ENCODE measurements around the gene FAM234B.
A peak's percentile ranks its signal among the peaks of the same experiment; 100 is the strongest.
"Not testable (repeated sequence)": the region's sequence is repeated elsewhere in the genome, so short reads cannot be mapped to it uniquely, and the experiment has no call there.

The FAM234B gene

DNA sequence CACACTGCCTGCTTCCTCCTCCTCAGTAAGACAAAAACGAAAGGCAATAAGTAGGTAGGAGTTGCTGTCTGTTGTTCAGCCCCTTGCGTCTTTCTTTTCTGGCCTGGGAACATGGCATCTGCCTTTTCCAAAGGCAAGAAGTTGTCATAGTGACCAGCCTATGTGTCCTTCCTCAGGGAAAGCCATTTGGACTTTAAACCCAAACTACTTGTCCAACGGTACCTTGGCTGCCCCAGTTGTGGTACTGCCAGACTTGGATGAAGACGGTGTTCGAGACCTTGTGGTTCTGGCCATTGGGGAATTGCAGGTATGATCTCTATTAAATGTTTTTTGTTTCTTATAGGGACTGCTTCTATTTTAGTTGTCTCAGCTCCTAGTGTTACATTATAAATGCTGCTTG is 18.5 kb downstream of the FAM234B start:
- no peak for DNase-seq

DNA sequence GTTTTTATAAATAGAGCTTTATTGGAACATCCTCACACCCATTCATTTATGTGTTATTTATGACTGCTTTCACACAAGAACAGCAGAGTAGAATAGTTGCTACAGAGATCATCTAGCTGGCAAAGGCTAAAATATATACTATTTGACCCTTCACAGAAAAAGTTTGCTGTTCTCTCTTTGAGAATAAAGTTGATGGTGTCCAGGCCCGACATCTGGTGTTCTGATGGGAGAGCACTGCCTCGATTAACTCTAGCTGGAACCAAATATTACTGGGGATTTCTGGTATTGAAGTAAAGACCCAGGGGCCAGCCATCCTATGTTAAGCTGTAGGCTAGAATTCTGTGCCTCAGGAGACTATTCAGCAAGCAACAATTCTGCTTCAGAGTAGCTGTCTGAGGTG is 21.8 kb downstream of the FAM234B start:
- no peak for DNase-seq

DNA sequence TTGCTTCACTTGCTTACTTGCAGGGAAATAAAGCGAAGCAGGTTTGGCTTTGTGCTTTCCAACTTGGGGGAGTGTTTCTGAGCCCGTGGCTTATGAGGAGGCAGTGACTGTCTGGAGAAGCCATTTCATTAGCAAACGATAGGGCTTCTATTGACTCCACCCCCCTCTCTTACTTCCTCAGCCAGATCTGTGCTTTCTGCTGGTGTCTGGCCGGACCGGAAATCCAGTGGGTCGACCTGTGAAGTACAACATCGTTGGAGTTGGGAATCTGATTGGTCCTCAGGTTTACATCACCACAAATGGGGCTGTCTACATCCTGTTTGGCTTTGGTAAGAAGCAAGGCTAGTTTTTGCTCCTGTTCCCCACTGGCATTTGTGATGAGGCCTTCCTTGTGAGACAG is 22.3 kb downstream of the FAM234B start:
- no peak for DNase-seq

DNA sequence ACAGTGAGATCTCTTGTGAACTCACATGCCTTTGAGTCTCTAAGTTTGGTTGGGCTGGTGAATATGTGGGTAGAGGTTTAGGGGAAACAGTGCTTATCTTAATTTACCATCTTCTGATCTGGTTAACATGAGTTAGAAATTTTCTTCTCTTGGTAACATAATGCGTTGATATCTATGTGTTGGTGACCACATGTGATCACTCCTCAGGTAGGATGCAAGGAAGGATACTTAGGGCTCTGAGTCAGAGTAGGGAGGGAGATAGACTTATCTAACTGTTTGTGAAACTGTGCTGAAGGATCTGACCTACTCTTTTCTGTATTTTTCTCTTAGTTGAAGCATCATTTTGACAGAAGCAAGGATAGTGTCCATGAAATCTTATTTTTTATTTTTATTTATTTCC is 23.1 kb downstream of the FAM234B start:
- no peak for DNase-seq

DNA sequence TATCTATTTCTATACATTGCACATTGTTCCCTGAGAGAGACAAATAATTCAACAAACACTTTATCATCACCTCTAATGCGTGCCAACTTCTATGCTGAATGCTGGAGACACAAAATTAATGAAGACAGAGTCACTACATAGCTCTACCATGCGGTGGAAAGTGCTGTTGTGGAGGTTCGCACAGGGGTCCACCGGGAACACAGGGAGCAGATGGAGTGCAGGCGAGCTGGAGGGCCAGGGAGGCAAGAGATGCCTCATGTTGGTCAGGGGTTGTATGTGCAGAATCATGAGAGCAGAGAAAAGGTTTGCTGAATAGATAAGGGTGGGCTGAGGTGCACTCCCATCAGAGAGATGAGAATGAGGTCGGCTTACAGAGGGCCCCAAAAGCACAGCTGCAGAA is 25.2 kb downstream of the FAM234B start:
- no peak for DNase-seq

DNA sequence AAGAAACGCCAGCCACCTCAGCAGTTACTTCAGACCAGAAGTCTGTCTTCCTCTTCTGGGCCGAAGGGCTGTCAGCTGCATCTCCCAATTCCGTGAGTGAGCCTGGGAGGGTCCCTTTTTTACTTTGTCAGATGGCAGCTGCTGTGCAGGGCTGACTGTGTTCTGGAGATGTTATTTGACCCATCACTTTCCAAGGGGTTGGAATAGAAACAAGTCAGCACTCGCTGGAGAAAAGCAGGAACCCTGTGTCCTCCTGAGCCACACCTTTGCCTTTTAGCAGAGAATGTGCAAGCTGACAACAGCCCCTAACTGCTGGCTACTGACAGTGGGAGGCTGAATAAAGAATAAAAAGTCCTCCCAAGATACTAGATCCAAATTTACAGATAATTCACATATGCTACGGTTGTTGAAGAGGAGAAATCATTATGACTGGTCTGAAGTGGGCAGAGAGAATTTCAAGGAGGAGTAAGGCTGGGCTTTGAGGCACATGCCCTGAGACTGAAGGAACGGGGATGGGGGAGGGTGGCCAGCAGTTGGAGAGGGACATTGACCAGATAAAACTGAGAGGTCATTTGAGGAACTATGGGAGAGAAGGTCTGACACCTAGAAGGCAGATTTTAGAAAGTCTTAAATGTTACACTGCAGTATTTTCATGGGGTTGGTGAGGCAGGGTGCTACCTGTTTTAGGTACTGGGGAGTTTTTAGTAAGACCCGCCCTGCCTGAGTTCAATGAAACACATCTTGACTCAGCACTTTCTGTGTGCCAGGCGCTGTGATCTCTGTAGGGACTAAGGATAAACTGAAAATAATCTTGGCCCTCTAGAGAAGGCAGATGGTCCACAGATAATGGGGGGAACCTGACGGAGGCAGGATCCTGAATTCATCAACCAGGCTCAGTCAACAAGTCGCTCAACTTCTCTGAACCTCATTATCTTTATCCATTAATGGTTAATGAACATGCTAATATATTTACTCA is 27.4 kb downstream of the FAM234B start:
- no peak for DNase-seq

DNA sequence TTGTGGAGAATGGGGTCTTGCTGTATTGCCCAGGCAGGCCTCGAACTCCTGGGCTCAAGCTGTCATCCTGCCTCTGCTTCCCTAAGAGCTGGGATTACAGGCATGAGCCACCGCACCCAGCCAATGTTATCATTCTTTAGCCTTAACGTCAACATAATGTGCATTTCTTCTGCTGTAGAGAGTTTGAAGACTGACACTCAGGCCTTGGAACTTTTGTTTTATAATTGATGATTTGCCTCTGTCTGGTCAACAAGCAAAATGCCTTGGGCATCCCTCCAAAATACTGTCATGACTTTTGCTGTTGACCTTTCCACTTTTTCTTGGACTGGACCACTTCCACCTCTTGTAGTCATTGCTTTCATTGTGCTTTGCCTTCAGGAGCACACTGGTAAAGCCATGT is 29.0 kb downstream of the FAM234B start:
- no peak for DNase-seq

DNA sequence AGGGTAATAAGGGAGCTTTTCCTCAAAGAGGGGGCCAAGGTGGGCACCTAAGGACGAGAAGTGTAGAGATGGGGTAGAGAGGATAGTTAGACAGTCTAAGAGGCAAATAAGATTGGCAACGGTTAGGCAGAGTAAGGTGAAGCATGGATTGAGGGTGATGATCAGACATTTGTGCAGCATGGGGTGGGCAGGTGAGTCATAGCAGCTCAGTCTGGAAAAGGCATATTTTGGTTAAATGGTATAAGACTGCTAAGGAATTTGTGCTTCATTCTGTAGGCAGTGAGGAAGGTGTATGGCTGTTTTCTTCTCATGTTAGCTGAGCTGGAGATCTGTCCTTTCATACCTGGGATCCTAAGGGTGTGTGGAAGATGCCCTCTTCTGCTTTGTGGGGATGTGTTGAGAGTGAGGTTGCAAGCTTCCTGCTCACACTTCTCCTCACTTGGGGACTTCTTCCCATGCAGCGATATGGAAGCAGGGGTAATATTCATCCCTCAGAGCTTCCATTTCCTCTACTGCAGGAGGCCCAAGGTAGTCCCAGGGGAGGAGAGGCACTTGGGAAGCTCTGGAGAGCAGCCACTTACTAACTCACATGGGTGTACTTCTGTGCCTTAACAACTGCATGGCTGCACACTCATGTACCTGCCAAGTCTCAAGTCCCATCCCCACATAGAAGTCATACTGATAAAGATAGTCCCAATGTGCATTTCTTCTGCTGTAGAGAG is 30.4 kb downstream of the FAM234B start:
- DNase-seq, result no peak

DNA sequence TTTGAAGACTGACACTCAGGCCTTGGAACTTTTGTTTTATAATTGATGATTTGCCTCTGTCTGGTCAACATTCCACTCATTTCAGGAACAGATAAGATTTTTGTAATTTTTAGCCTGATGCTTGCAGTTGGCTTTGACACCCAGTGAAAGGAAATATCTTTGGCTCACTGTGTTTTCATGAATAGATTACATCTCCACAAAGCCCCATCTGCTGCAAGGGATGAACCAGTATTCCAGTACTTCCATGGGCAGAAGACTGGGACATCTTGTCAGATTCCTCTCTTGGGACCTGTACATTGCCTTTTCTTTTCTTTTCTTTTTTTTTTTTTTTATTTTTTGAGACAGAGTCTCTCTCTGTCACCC is 30.9 kb downstream of the FAM234B start:
- DNase-seq, result no peak

DNA sequence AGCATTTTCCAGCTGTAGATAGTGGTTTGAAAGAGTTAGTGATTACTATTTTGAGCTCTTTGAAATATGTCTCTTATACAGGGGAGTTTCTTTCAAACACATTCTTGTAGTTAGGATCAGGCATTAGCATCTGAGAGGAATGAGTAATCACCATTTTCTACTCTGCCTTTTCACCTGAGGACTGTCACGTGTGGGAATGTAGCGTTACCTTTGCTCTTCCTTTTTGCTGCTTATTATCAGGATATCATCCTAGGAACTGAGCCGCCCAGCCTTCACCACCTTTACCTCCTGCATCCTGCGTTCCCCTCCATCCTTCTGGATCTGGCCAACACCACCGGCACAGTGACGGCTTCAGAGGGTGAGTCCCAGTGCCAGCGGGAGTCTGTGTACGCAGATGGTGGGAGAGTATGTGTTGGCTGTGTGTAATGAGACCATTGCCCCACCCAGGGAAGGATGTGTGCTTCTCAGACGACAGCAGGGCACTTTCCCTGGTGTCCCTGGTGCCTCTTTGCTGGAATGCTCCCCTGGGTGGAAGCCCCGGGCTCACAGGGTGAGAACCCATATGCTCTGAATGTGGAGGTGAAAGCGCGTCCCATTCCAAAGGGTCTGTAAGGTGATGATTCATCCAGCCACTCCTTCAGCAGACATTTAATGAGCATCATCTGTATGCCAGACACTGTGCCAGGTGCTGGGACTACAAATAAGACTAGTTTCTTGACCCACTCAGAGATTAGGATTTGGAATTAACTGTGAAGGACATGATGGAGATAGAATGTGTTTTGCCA is 31.8 kb downstream of the FAM234B start:
- no peak for DNase-seq

DNA sequence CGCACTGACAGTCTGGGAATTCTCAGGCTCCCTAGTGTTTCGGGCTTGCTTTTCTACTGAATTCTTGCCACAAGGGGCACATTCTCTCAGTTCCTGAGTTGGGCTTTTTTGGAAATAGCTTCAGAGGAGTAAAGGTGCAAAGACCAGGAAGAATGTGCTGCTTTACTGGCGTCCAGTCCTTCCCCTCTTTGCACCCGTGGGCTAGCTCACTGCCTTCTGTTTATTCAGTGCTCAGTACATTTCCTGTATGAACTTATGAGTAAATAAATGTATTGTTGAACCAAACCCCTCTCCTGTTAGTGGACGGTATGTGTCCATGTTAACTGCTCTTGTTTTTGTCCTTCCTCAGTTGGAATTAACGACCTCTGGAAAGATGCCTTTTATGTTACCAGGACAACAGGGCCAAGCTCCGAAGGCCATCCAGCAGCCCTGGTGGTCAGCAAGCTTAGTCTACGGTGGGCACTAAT is 35.3 kb downstream of the FAM234B start:
- peak; percentile 27 for DNase-seq

DNA sequence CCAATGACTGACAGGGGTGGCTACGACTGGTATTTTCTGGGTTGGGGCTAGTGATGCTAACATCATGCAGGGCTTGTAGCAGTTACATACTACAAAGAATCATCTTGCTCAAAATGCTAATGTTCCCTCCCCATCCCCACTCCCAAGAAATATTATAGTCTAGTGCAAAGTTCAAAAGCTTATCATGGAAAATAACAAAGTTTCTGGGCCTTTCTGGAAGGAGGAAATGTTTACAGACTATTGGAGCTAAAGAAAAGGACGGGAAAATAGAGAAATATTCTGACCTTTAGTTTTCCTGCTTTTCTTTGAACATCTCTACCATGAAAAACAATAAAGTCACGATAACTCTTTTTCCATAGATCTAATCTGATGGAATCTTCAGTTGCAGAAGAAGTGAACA is 36.1 kb downstream of the FAM234B start:
- DNase-seq, result no peak

DNA sequence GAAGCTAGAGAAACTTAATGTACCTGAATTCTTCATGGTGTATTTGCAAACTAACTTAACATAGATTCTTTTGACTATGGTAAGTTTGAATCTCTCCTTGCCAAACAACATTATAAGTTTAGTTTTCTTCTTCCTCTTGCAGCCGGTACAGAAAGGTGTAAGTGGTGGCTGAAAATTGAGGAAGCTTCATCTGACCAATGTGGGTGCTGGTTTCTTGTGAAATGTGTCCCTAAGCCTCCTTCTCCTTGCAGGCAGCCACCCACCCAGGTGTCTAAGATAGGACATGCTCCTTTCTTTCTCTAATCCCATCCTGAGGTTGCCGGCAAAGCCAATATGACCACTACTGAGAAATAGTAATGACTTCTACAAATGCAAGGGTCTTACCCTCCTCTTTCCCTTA is 38.7 kb downstream of the FAM234B start:
- no peak for DNase-seq

DNA sequence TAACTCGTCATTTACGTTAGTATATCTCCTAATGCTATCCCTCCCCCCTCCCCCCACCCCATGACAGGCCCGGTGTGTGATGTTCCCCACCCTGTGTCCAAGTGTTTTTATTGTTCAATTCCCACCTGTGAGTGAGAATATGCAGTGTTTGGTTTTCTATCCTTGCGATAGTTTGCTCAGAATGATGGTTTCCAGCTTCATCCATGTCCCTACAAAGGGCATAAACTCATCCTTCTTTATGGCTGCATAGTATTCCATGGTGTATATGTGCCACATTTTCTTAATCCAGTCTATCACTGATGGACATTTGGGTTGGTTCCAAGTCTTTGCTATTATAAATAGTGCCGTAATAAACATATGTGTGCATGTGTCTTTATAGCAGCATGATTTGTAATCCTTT is 39.5 kb downstream of the FAM234B start:
- DNase-seq, result not testable (repeated sequence)

DNA sequence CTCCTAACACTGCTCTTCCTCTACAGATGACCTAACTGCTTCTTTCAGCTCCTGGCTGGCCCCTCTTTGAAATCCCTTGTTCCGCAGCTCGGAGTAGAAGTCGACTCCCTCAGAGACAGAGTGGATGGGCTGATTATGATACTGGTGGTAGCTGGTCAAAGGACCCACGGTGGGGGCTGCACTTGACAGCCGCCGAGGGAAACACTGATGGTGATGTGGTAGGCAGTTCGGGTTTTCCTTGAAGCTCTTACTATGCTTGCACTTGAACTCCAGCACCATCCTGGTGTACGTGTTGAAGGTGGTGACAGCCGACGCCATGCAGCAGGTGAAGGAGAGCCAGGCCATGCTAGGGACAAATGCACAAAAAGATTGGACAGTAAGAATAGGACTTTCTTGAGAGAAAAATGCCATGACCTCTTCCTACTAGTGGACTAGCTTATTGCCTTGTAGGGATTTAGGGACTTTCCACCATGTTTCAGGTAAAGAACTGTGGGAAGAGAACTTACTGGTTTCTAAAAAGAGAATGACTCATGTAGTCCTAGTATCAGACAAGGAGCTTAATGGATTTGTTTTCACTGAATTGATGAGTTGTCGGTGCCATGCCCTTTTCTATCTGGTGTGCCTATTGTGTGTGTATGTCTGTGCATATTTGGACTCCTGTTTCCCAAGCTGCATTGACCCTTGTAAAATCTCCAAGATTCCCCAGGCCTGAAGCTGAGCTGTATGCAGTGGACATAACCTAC is 40.9 kb downstream of the FAM234B start:
- no peak for DNase-seq

DNA sequence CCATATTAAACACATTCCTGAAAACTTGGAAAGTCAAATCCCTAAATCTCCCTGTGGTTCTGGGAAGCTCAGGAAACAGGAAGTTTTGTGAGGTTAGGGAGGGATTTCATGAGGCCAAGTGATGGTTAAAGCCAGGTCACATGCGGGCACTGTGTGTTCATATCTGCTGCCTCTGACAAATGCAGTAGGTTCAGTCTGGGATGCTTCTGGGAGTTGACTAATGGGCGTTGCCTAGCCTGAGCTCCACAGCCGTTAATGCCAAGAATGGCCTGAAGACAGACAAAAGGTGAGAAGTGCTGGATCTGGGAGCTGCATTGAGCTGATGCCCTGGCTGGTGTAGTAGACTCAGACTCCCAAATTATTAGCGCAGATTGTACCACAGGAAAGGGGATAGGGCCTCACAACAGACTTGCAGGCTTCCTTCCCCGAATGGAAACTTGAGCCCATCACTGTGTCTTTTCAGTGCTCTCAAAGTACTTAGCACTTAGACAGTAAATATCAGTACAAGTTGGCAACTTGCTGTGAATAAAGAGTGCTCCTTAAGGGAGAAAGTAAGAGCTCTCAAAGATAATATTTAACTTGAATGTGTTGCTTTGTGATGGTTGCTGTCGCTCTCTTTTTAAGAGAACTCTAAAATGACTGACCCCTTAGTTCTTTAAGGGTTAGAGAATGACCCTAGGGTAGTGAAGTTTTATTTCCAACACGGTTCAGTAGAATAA is 41.9 kb downstream of the FAM234B start:
- no peak for DNase-seq

DNA sequence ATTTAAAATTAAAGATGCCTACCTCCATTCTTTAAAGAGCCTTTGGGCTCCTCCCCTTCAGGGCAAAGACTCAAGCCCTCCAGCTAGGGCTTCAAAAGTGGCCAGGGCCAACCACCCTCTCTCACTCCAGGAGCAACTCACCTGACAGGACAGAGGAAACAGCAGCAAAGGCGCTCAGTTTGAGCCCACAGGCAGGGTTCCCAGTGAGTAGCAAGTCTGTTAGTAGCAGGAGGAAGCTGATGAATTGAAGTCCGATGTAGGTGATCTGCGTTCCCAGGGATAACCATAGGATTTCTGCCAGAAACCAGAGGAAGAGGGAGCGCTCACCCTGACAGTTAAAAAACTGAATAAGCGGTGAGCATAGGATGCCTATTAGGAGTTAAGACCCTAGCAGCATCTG is 43.6 kb downstream of the FAM234B start:
- DNase-seq, result no peak

DNA sequence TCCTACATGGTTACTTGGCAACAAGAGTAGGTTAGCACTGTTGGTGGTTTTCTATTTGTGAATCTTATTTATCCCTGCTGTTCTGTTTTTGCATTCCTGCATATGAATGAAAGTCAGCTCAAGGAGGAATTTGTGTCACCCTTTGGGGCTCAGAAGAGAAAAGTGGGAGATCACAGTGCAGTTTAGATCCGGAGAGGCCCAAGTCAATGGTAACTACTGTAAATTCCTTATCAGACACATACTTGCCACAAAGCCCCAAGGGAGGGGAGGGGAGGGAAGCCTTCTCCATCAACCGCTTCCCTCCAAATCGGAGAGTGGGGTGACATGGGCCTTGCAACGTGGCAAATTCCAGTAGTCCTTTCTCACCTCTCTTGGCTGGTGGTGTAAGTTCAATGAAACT is 44.3 kb downstream of the FAM234B start:
- DNase-seq, result no peak

DNA sequence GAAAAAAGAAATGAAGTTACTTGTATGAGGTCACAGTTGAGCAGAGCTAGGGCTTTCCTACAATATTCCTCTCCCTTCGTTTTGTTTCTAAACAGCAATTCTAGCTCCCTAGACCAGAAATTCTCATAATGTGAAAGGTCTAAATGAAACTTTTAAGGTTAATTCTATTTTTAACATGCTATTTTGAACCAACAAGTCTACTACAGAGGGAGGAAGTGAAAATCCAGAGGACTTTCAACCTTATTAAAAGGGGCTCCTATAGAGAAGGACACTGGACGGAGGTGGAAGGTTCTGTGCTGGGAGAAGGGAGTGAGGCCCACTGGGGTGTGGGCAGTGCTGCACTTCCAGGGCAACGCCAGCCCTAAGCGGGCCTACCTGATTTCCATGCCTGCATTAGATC is 45.9 kb downstream of the FAM234B start:
- no peak for DNase-seq

DNA sequence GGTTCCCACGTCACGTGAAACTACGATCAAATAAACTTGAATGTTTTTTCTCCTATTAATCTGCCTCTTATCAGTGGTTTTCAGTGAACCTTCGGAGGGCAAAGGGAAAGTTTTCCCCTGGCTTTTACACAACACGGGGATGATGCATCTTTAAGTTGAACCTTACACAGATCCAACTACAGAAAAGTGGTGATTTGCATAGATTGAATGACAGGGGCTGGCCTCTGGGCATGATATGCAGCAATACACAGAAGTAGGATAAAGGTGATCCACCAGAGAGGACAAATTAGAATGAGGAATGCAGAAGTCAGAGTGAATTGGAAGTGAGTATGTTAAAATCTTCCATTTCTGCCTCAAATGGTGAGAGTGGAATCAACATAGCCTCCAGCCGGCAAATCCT is 47.7 kb downstream of the FAM234B start:
- DNase-seq, result no peak

DNA sequence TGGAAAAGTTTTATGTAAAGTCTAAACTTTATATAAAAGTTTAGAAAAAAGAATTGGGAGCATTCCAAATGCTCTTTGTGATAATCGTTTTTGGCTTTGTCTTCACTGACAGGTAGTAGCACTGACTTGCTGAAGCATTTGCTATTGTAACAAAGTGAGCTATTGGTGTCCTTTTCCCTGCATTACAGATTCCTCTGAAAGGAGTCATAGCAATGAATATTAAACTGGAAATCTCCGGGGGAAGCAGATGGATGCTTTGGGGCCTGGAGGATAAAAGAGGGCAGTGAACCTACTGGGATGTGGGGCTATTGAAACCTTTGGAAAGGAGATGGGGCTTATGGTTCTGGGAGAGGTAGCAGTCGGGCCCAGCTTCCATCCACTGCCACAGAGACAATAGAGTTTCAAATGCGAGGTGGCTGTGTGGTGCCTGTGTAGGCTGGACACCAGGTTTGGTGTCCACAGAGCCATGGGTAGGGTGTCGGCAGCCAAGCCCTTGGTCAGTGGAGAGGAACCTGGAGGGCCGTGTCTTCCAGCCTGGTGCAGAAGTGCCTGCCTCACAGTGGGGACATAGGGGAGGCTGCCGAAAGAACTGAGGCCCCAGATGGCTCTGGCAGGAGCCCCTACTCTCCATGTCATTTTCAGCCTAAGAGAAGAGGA is 49.1 kb downstream of the FAM234B start:
- DNase-seq, result no peak

DNA sequence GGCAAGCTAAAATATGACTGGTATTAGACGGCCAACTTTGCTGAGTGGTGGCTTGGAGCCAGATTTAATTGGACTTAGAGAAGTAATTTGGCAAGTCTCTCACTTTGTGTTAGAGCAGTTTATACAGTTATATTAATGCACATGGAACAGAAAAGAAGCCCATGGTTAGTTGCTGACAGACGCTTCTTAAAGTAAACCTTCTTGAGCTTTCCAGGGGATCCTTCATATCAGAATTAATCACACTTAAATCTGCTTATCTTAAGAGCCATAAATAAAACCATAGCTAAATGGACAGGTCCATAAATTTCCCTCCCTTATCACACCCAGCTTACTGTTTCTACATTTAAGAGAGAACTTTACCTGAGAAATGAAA is 49.7 kb downstream of the FAM234B start:
- DNase-seq, result no peak
